ENCODE data around the gene ADGRG3. TPM values are rescaled to one million over a fixed set of nuclear protein-coding genes. Genes with fewer than 3 reads are reported as not detected.

The ADGRG3 gene
- polyA plus RNA-seq, 1 donor (not counting 4 experiments of a cell fraction or from before 2014, with no cell fraction given), result not detected

- no peaks in the 10 kb centered on the region for H3K27me3 ChIP-seq (ENCODE audit: control insufficient read depth, extremely low read depth, insufficient read depth, low read length)
- TF ChIP-seq CTCF (optimal IDR thresholded peaks at IDR 0.05 in 1 of 3, IDR thresholded peaks at IDR 0.05 in 1 of 3, conservative IDR thresholded peaks at IDR 0.05 in 1 of 3; ENCODE audit: extremely low read depth in 1 of 3, insufficient read depth in 2 of 3, low read length in 3 of 3) (no peak), EZH2 (IDR thresholded peaks at IDR 0.05; ENCODE audit: low read length) (no peak)
- dilution Hi-C loops (cut with MboI; ENCODE audit: extremely low pct_ligation_motif_present, low sequenced_read_pairs), result no loop called here
- H3K36me3 ChIP-seq (ENCODE audit: control insufficient read depth in 2 of 2, extremely low read depth in 1 of 2, insufficient read depth in 2 of 2, low read length in 2 of 2), result no peaks in the 10 kb centered on the region
- FAIRE-seq, result peak; percentile 46
- H2AFZ ChIP-seq (ENCODE audit: control insufficient read depth, low read length), result peak overlapping the region; percentile 79
- H3K4me1 ChIP-seq (ENCODE audit: control insufficient read depth, extremely low read depth, insufficient read depth, low read length), result peaks cover 61% of the 10 kb centered on the region
- H4K20me1 ChIP-seq (ENCODE audit: control insufficient read depth, extremely low read depth, insufficient read depth, low read length), result no peaks in the 10 kb centered on the region
- peaks cover 35% of the 10 kb centered on the region for H3K79me2 ChIP-seq (ENCODE audit: control insufficient read depth, insufficient read depth, low read length)
- H3K9ac ChIP-seq (ENCODE audit: control insufficient read depth, extremely low read depth, insufficient read depth, low read length), result peak overlapping the region; percentile 87
- peak overlapping the region; percentile 69 to 83 (median 80) for H3K4me3 ChIP-seq (ENCODE audit: control insufficient read depth in 2 of 3, extremely low read depth in 1 of 3, insufficient read depth in 2 of 3, low read depth in 1 of 3, low read length in 3 of 3)
- peak; percentile 81 for DNase-seq (ENCODE audit: low read depth, low spot score)
- no peaks in the 10 kb centered on the region for H3K9me1 ChIP-seq (ENCODE audit: control insufficient read depth, extremely low read depth, insufficient read depth, low read length)
- peak overlapping the region; percentile 91 for H3K27ac ChIP-seq (ENCODE audit: control insufficient read depth, insufficient read depth, low read length)
- H3K4me2 ChIP-seq (ENCODE audit: control insufficient read depth, extremely low read depth, insufficient read depth, low read depth, low read length), result peak overlapping the region; percentile 94
- no peaks in the 10 kb centered on the region for H3K9me3 ChIP-seq (ENCODE audit: control insufficient read depth, low read depth, low read length)
These were observed 48.3 kb upstream of the ADGRG3 start for GRCh38 chr16:57619606-57620334.

GRCh38 chr16:57620335-57621231 is 47.5 kb upstream of the ADGRG3 start:
- H3K4me2 ChIP-seq (ENCODE audit: control insufficient read depth, extremely low read depth, insufficient read depth, low read depth, low read length), result peak overlapping the region; percentile 94

More at GRCh38 chr16:57620335-57621231, 47.5 kb upstream of the ADGRG3 start:
- FAIRE-seq (no peak), DNase-seq (ENCODE audit: low read depth, low spot score) (no peak)
- H3K9me1 ChIP-seq (ENCODE audit: control insufficient read depth, extremely low read depth, insufficient read depth, low read length), result no peaks in the 10 kb centered on the region
- H3K4me3 ChIP-seq (ENCODE audit: control insufficient read depth in 2 of 3, extremely low read depth in 1 of 3, insufficient read depth in 2 of 3, low read depth in 1 of 3, low read length in 3 of 3), result peak overlapping the region; percentile 69 to 83 (median 80)
- peaks cover 61% of the 10 kb centered on the region for H3K4me1 ChIP-seq (ENCODE audit: control insufficient read depth, extremely low read depth, insufficient read depth, low read length)
- dilution Hi-C loops (cut with MboI; ENCODE audit: extremely low pct_ligation_motif_present, low sequenced_read_pairs), result no loop called here
- TF ChIP-seq EZH2 (IDR thresholded peaks at IDR 0.05; ENCODE audit: low read length), result no peak
- no peak for TF ChIP-seq CTCF (optimal IDR thresholded peaks at IDR 0.05 in 1 of 3, IDR thresholded peaks at IDR 0.05 in 1 of 3, conservative IDR thresholded peaks at IDR 0.05 in 1 of 3; ENCODE audit: extremely low read depth in 1 of 3, insufficient read depth in 2 of 3, low read length in 3 of 3)
- H3K27me3 ChIP-seq (ENCODE audit: control insufficient read depth, extremely low read depth, insufficient read depth, low read length), result no peaks in the 10 kb centered on the region
- H3K36me3 ChIP-seq (ENCODE audit: control insufficient read depth in 2 of 2, extremely low read depth in 1 of 2, insufficient read depth in 2 of 2, low read length in 2 of 2), result peaks cover 2 to 3% of the 10 kb centered on the region in 2 experiments
- no peaks in the 10 kb centered on the region for H3K9me3 ChIP-seq (ENCODE audit: control insufficient read depth, low read depth, low read length)
- H2AFZ ChIP-seq (ENCODE audit: control insufficient read depth, low read length), result peak overlapping the region; percentile 79
- peak overlapping the region; percentile 91 for H3K27ac ChIP-seq (ENCODE audit: control insufficient read depth, insufficient read depth, low read length)
- H3K79me2 ChIP-seq (ENCODE audit: control insufficient read depth, insufficient read depth, low read length), result peaks cover 40% of the 10 kb centered on the region
- no peaks in the 10 kb centered on the region for H4K20me1 ChIP-seq (ENCODE audit: control insufficient read depth, extremely low read depth, insufficient read depth, low read length)
- peak overlapping the region; percentile 87 for H3K9ac ChIP-seq (ENCODE audit: control insufficient read depth, extremely low read depth, insufficient read depth, low read length)
